PFSK-1 (cell line): Measurements from ENCODE around the gene CEACAM3.

ENCODE experiments used
- FOXP2 ChIP-seq: optimal IDR thresholded peaks from 2 replicates; pipeline ENCODE3; 2011; ENCODE audit warnings: borderline replicate concordance, control low read depth, inconsistent platforms; ENCODE audit not compliant: insufficient read depth; ENCODE audit errors: extremely low read length, extremely low read depth
- POLR2AphosphoS5 ChIP-seq: IDR thresholded peaks from 2 replicates; pipeline ENCODE4 v1.6.1; 2012; ENCODE audit warnings: low read depth, mild to moderate bottlenecking, control low read depth, low read length, moderate library complexity
- REST ChIP-seq, 2 experiments: IDR thresholded peaks; 2 replicates each; pipeline versions ENCODE4 v1.6.1 to v1.8.0; 2011 to 2012; ENCODE audit warnings: low read depth in 2 of 2, low read length in 2 of 2, control low read depth in 1 of 2, inconsistent platforms in 1 of 2, mild to moderate bottlenecking in 1 of 2, moderate library complexity in 1 of 2; ENCODE audit not compliant: insufficient read depth in 1 of 2
- SIN3A ChIP-seq: IDR thresholded peaks from 2 replicates; pipeline ENCODE4 v1.6.1; 2012; ENCODE audit warnings: mild to moderate bottlenecking, low read length, moderate library complexity, borderline replicate concordance; ENCODE audit not compliant: insufficient read depth
- TAF1 ChIP-seq: IDR thresholded peaks from 2 replicates; pipeline ENCODE4 v1.6.1; 2012; ENCODE audit warnings: low read length, control low read depth, borderline replicate concordance; ENCODE audit not compliant: insufficient read depth

CEACAM3 gene

DNA sequence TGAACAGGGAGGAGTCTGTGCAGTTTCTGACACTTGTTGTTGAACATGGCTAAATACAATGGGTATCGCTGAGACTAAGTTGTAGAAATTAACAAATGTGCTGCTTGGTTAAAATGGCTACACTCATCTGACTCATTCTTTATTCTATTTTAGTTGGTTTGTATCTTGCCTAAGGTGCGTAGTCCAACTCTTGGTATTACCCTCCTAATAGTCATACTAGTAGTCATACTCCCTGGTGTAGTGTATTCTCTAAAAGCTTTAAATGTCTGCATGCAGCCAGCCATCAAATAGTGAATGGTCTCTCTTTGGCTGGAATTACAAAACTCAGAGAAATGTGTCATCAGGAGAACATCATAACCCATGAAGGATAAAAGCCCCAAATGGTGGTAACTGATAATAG lies 25.0 kb upstream of the CEACAM3 start:
- no peak for TF ChIP-seq SIN3A
- no peak for TF ChIP-seq REST (IDR thresholded peaks at IDR 0.05; ENCODE audit: insufficient read depth in 1 of 2, low read depth in 2 of 2, low read length in 2 of 2)

DNA sequence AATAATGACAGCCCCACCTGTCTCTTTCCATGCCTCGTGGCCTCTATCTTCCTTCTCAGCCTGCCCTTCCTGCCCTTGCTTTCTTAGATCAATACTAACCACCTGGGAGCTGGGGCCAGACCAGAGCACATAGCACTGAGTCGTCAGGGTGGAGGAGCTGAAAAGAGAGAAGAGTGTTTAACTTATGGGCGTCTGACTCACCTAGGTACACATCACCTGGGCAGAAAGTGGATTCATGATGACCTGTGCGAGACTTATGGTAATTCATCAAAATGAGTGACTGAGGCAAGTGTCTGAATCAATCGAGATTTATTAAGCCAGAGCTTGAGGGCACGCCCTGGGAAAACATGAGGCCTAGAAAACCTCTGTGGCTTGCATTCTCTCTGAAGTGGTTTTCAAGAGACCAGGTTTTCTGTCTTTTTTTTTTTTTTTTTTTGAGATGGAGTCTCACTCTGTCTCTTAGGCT lies 21.8 kb upstream of the CEACAM3 start:
- TF ChIP-seq SIN3A (no peak), POLR2AphosphoS5 (no peak), REST (IDR thresholded peaks at IDR 0.05; ENCODE audit: insufficient read depth in 1 of 2, low read depth in 2 of 2, low read length in 2 of 2) (no peak), TAF1 (no peak), FOXP2 (no peak)

- TF ChIP-seq FOXP2, result no peak
- no peak for TF ChIP-seq REST (IDR thresholded peaks at IDR 0.05; ENCODE audit: insufficient read depth in 1 of 2, low read depth in 2 of 2, low read length in 2 of 2)
- no peak for TF ChIP-seq POLR2AphosphoS5
- TF ChIP-seq SIN3A, result no peak
- TF ChIP-seq TAF1, result no peak
Observed at GRCh38 chr19:41776700-41777099, 19.7 kb upstream of the CEACAM3 start.

DNA sequence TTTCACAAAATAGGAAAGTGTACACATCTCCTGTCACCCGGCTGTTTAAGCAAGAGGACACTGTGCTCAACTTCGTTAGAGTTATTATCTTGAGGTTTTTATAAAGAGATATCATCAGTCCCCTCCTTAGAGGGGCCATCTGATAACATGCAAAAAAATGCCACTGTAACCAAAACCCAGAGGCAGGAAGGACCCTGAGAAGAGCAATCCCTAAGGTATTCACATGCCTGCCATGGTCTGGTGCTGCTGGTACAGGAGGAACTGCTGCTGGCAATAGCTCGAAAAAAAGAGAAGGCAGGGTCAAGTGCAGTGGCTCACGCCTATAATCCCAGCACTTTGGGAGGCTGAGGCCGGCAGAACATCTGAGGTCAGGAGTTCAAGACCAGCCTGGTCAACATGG lies 12.8 kb upstream of the CEACAM3 start:
- TF ChIP-seq SIN3A (no peak), TAF1 (no peak), REST (IDR thresholded peaks at IDR 0.05; ENCODE audit: insufficient read depth in 1 of 2, low read depth in 2 of 2, low read length in 2 of 2) (no peak), FOXP2 (no peak), POLR2AphosphoS5 (no peak)

- TF ChIP-seq SIN3A (no peak), POLR2AphosphoS5 (no peak), TAF1 (no peak), REST (IDR thresholded peaks at IDR 0.05; ENCODE audit: insufficient read depth in 1 of 2, low read depth in 2 of 2, low read length in 2 of 2) (no peak), FOXP2 (no peak)
Observed at GRCh38 chr19:41784312-41784711, 12.1 kb upstream of the CEACAM3 start.
